ENCODE data around the gene SLC6A1.
A peak's percentile ranks its signal among the peaks of the same experiment; 100 is the strongest.

SLC6A1 gene

GRCh38 chr3:11053926-11054503, 61.5 kb downstream of the SLC6A1 start:
- H3K9me3 ChIP-seq (ENCODE audit: severe bottlenecking), result no peaks in the 10 kb centered on the region
- no peaks in the 10 kb centered on the region for H3K27me3 ChIP-seq (ENCODE audit: insufficient read depth, low read depth, severe bottlenecking)
- H3K36me3 ChIP-seq, result no peaks in the 10 kb centered on the region
- TF ChIP-seq CTCF (IDR thresholded peaks at IDR 0.05; ENCODE audit: low read depth, low read length), result no peak
- DNase-seq, result no peak
- H3K27ac ChIP-seq, result no peak overlapping the region
- H3K4me3 ChIP-seq (ENCODE audit: low read depth, low read length), result no peak overlapping the region

GRCh38 chr3:11054739-11055438, 62.3 kb downstream of the SLC6A1 start:
- DNase-seq, result no peak
- TF ChIP-seq CTCF (IDR thresholded peaks at IDR 0.05; ENCODE audit: low read depth, low read length), result no peak
- no peaks in the 10 kb centered on the region for H3K36me3 ChIP-seq
- H3K27ac ChIP-seq, result no peak overlapping the region
- no peak overlapping the region for H3K4me3 ChIP-seq (ENCODE audit: low read depth, low read length)
- H3K9me3 ChIP-seq (ENCODE audit: severe bottlenecking), result no peaks in the 10 kb centered on the region
- H3K27me3 ChIP-seq (ENCODE audit: insufficient read depth, low read depth, severe bottlenecking), result no peaks in the 10 kb centered on the region

DNA sequence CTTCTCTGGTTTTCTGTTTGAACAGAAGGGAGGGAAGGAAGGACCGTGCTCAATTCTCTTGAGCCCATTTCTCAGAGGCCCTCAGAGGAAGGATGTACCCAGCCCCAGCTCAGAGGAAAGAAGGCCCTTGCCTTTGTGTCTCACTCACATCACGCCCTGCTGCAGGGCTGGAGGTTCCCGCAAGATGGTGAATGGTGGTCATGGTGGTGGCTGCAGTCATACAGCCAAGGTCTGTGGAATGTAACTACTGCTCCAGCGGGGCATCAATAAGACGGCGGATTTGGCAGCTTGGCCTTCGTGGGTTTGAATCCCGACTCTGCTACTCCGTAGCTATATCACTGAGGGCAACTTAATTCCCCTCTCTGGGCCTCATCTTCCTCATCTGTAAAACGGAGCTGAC, 62.9 kb downstream of the SLC6A1 start:
- Histone ChIP-seq H3K36me3 (no peaks in the 10 kb centered on the region), H3K27me3 (ENCODE audit: insufficient read depth, low read depth, severe bottlenecking) (no peaks in the 10 kb centered on the region), H3K4me3 (ENCODE audit: low read depth, low read length) (no peak overlapping the region), H3K9me3 (ENCODE audit: severe bottlenecking) (no peaks in the 10 kb centered on the region), H3K27ac (no peak overlapping the region)
- DNase-seq, result no peak
- no peak for TF ChIP-seq CTCF (IDR thresholded peaks at IDR 0.05; ENCODE audit: low read depth, low read length)

DNA sequence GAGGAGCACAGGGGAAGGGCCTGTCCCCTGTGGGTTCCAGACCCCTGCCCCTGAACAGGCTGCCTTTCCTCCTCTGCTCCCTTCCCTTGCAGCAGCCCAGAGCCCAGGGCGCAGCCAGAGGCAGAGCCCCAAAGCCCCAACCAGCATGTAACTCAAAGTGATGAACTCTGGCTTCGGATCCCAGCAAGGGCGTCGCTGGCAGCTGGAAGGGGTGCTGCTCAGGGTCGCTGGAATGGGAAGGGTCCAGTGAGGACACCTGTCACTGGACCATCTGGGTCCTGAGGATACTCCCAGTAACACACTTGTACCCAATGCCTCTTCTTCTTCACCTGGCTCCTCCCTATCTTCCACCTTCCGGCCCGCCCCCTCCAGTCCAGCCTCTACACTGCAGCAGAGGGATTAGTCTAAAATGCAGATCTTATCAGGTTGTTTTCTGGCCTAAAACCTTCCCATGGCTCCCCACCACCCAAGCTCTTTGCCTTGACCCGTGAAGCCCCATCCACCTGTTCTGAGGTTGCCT, 64.0 kb downstream of the SLC6A1 start:
- DNase-seq, result peak; percentile 15
- H3K27me3 ChIP-seq (ENCODE audit: insufficient read depth, low read depth, severe bottlenecking), result peaks cover 2% of the 10 kb centered on the region
- no peak for TF ChIP-seq CTCF (IDR thresholded peaks at IDR 0.05; ENCODE audit: low read depth, low read length)
- H3K4me3 ChIP-seq (ENCODE audit: low read depth, low read length), result no peak overlapping the region
- H3K27ac ChIP-seq, result no peak overlapping the region
- H3K9me3 ChIP-seq (ENCODE audit: severe bottlenecking), result peaks cover 1% of the 10 kb centered on the region
- H3K36me3 ChIP-seq, result no peaks in the 10 kb centered on the region

- H3K4me3 ChIP-seq (ENCODE audit: low read depth, low read length), result no peak overlapping the region
- DNase-seq, result no peak
- H3K27ac ChIP-seq, result no peak overlapping the region
- H3K9me3 ChIP-seq (ENCODE audit: severe bottlenecking), result peaks cover 6% of the 10 kb centered on the region
- no peaks in the 10 kb centered on the region for H3K36me3 ChIP-seq
- no peak for TF ChIP-seq CTCF (IDR thresholded peaks at IDR 0.05; ENCODE audit: low read depth, low read length)
- peaks cover 2% of the 10 kb centered on the region for H3K27me3 ChIP-seq (ENCODE audit: insufficient read depth, low read depth, severe bottlenecking)
Observed at GRCh38 chr3:11057655-11058054, 65.1 kb downstream of the SLC6A1 start.
